Activated B cell treated with CpG ODN at 0.5 μM for 24 hours (primary cell): ENCODE results near the gene TMEM131. TPM values are rescaled to one million over a fixed set of nuclear protein-coding genes. Genes with fewer than 3 reads are reported as not detected.
A peak's percentile ranks its signal among the peaks of the same experiment; 100 is the strongest.

Experiments used
- ATAC-seq: fragments of 200-7000 bp; cut with Tn5 transposase; one replicate; pipeline ENCODE4 v1.10.0; 2021; ENCODE audit warnings: low read depth, mild to moderate bottlenecking, moderate library complexity
- CTCF ChIA-PET: fragments of 350-600 bp; sonication (Branson Sonifier 250); formaldehyde crosslinking; loops from one replicate; lab custom pipeline; 2021; ENCODE audit warnings: antibody characterized with exemption; lab: Charles Lee
- POLR2A ChIA-PET: fragments of 350-600 bp; sonication (Branson Sonifier 250); formaldehyde crosslinking; loops from one replicate; lab custom pipeline; 2021; ENCODE audit warnings: antibody characterized with exemption; lab: Charles Lee
- DNase-seq: peaks from one replicate; pipeline ENCODE4 v3.0.0; 2022
- H3K27ac Mint-ChIP-seq: one replicate; pipeline ENCODE4 v1.8.0; 2020; ENCODE audit warnings: mixed read lengths
- H3K27me3 Mint-ChIP-seq: one replicate; pipeline ENCODE4 v1.8.0; 2021; ENCODE audit warnings: mixed read lengths
- H3K36me3 Mint-ChIP-seq: one replicate; pipeline ENCODE4 v1.8.0; 2021; ENCODE audit warnings: low read depth, mixed read lengths
- H3K4me1 Mint-ChIP-seq: one replicate; pipeline ENCODE4 v1.8.0; 2021; ENCODE audit warnings: mixed read lengths
- H3K4me3 Mint-ChIP-seq: one replicate; pipeline ENCODE4 v1.8.0; 2020; ENCODE audit warnings: mild to moderate bottlenecking, mixed read lengths
- H3K9me3 Mint-ChIP-seq: one replicate; pipeline ENCODE4 v1.8.0; 2020; ENCODE audit warnings: mixed read lengths
- CTCF ChIP-seq: fragments of 200-600 bp; IDR thresholded peaks from one replicate; pipeline ENCODE4 v1.8.0; 2022; ENCODE audit warnings: antibody characterized with exemption, mild to moderate bottlenecking
- intact Hi-C: fragments of 100-400 bp; cut with micrococcal nuclease; formaldehyde crosslinking; loops from one replicate; pipeline ENCODE4 v1.15.1; 2024
- total RNA-seq: library from RNA; stranded (reverse); gene quantifications from 2 replicates; pipeline ENCODE4 v1.2.3, GENCODE V29; 2022

TMEM131 gene
- total RNA-seq, 1 donor from 2014 or later: 146 TPM

GRCh38 chr2:97715951-97716694, 279.6 kb downstream of the TMEM131 start:
- no peaks in the 10 kb centered on the region for H3K36me3 Mint-ChIP-seq
- no peak overlapping the region for H3K4me3 Mint-ChIP-seq
- ATAC-seq (no peak), DNase-seq (no peak)
- TF ChIP-seq CTCF: no peak
- peaks cover 39% of the 10 kb centered on the region for H3K4me1 Mint-ChIP-seq
- CTCF ChIA-PET: no interaction called here
- no peak overlapping the region for H3K27ac Mint-ChIP-seq
- no peaks in the 10 kb centered on the region for H3K27me3 Mint-ChIP-seq
- intact Hi-C loops: no loop called here
- POLR2A ChIA-PET: no interaction called here
- H3K9me3 Mint-ChIP-seq: no peaks in the 10 kb centered on the region

- ChIA-PET CTCF (interaction anchor here (1.0 to 1.3 kb wide), 2 partner anchors 124 to 473 kb away, joined by 3 read pairs; no protein-coding TSS in a partner anchor), POLR2A (no interaction called here)
- Mint-ChIP-seq H3K9me3 (no peaks in the 10 kb centered on the region), H3K4me1 (peaks cover 39% of the 10 kb centered on the region), H3K4me3 (no peak overlapping the region), H3K27ac (no peak overlapping the region), H3K36me3 (no peaks in the 10 kb centered on the region), H3K27me3 (no peaks in the 10 kb centered on the region)
- intact Hi-C loops: no loop called here
- DNase-seq (no peak), ATAC-seq (no peak)
- TF ChIP-seq CTCF: no peak
Measured at GRCh38 chr2:97714950-97715652, 280.6 kb downstream of the TMEM131 start.

DNA sequence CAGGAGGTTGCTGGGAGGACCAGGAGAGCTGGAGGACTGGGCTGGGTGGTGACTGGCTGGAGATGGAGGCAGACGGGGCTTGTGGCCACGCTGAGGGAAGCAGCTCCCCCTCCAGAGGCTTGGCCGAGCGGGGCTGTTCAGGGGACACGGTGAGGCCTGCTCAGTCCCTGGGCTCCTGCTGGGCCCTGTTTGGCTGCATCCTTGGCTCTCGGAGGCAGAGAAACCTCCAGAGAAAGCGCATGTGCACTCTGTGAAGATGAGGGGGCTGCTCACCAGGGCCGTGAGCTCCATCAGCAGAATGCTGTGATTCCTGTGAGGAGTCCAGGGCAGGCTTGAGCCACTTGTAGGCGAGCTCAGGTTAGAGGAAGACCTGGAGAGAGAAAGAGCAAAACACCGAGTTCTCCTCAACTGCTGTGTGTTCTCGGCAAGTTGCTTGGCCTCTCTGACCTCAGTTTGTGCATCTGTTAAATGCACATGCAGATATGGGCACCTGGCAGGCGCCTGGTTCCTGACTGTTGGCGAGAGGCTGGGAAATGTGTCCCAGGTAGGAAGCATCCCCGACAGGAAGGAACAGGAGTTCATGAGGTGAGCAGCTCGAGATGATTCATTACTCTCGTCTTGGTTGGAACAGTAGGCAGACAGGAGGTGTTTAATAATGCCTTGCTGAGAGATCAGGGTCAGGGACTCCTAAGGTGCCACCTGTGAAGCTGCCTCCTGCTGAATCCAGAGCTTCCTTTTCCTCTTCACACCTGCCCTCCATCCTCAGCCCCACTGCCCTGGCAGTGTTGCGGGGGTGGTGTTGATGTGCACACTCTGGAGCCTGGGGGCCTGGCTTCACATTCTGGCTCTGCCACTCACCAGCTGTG, 281.4 kb downstream of the TMEM131 start:
- Mint-ChIP-seq H3K4me1 (peaks cover 38% of the 10 kb centered on the region), H3K4me3 (no peak overlapping the region), H3K9me3 (no peaks in the 10 kb centered on the region), H3K27me3 (peaks cover 3% of the 10 kb centered on the region), H3K36me3 (no peaks in the 10 kb centered on the region), H3K27ac (peak overlapping the region; percentile 7)
- ATAC-seq: no peak
- CTCF ChIA-PET: interaction anchor here (0.8 to 1.3 kb wide), 4 partner anchors 13 to 474 kb away, joined by 3 read pairs; no protein-coding TSS in a partner anchor
- TF ChIP-seq CTCF: no peak
- intact Hi-C loops: no loop called here
- DNase-seq: no peak
- POLR2A ChIA-PET: no interaction called here

- no peak for DNase-seq
- ChIA-PET POLR2A (no interaction called here), CTCF (interaction anchor here (0.8 to 1.3 kb wide), 3 partner anchors 12 to 123 kb away, joined by 3 read pairs; no protein-coding TSS in a partner anchor)
- intact Hi-C loops: no loop called here
- no peaks in the 10 kb centered on the region for H3K36me3 Mint-ChIP-seq
- peaks cover 30% of the 10 kb centered on the region for H3K4me1 Mint-ChIP-seq
- no peak for ATAC-seq
- no peak for TF ChIP-seq CTCF
- H3K4me3 Mint-ChIP-seq: peak within 1 kb of the TSS; percentile 12
- peaks cover 6% of the 10 kb centered on the region for H3K27me3 Mint-ChIP-seq
- peak within 1 kb of the TSS; percentile 7 for H3K27ac Mint-ChIP-seq
- no peaks in the 10 kb centered on the region for H3K9me3 Mint-ChIP-seq
Measured at GRCh38 chr2:97713296-97714083, 282.3 kb downstream of the TMEM131 start, which contains the start of gene ZAP70. Gene ZAP70, plus strand, starts transcription at chr2:97713576. Its CDS starts 10,461 bp downstream, at chr2:97724037.
